ENCODE data around the gene TXNRD2. TPM values are rescaled to one million over a fixed set of nuclear protein-coding genes. Genes with fewer than 3 reads are reported as not detected.

Gene TXNRD2
- total RNA-seq, 1 donor from 2014 or later = 0.19 TPM

DNA sequence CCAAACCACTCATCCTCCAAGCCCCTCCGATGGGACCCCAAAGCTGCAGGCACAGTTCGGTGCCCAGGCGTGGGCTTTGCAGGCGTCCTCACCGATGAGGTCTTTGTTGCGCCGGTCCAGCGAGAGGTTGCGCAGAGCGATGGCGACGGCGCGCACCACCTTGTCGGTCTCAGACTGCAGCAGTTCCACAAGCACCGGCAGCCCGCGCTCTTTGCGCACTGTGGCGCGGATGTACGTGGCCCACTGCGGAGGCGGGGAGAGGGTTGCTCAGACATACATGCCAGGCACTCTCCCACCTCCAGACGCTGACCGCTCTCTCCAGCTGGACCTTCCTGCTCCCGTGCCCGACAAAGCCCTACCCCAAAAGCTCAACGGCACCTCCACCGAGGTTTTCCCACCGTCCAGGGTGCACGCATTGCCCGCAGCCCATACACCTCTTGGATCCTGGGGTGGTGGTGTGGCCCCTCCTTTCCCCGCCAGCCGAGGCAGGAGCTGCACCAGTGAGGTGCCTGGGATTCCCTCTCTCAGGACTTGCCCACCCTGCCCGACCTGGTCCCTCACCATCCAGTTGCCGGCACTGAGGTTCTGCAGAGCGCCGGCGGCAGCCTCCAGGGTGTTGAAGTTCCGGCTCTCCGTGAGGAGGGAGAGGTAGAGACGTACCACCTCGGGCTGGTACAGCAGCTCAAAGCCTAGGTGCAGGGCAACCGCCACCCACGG, 32.1 kb upstream of the TXNRD2 start:
- no peaks in the 10 kb centered on the region for H3K36me3 ChIP-seq
- H3K4me3 Mint-ChIP-seq = peak overlapping the region; percentile 43
- no peak overlapping the region for H3K27ac Mint-ChIP-seq
- H3K36me3 Mint-ChIP-seq = peaks cover 4% of the 10 kb centered on the region
- H3K79me2 ChIP-seq (ENCODE audit: low read depth) = no peaks in the 10 kb centered on the region
- H3F3A ChIP-seq (ENCODE audit: low read depth) = peaks cover 3% of the 10 kb centered on the region
- no peak overlapping the region for H2AFZ ChIP-seq (replicated peaks)
- H3K27me3 Mint-ChIP-seq (ENCODE audit: insufficient read depth, low read depth) = peaks cover 5% of the 10 kb centered on the region
- H3K9me3 Mint-ChIP-seq = no peaks in the 10 kb centered on the region
- H3K4me1 ChIP-seq = peaks cover 10% of the 10 kb centered on the region
- H3K4me3 ChIP-seq = no peak overlapping the region
- no peak overlapping the region for H3K4me2 ChIP-seq
- no peaks in the 10 kb centered on the region for H3K9me3 ChIP-seq (ENCODE audit: low read depth)
- TF ChIP-seq EZH2 (IDR thresholded peaks at IDR 0.05) = no peak
- TF ChIP-seq EZH2phosphoT487 (IDR thresholded peaks at IDR 0.05) = no peak
- TF ChIP-seq, protein P1, sequence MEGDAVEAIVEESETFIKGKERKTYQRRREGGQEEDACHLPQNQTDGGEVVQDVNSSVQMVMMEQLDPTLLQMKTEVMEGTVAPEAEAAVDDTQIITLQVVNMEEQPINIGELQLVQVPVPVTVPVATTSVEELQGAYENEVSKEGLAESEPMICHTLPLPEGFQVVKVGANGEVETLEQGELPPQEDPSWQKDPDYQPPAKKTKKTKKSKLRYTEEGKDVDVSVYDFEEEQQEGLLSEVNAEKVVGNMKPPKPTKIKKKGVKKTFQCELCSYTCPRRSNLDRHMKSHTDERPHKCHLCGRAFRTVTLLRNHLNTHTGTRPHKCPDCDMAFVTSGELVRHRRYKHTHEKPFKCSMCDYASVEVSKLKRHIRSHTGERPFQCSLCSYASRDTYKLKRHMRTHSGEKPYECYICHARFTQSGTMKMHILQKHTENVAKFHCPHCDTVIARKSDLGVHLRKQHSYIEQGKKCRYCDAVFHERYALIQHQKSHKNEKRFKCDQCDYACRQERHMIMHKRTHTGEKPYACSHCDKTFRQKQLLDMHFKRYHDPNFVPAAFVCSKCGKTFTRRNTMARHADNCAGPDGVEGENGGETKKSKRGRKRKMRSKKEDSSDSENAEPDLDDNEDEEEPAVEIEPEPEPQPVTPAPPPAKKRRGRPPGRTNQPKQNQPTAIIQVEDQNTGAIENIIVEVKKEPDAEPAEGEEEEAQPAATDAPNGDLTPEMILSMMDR (IDR thresholded peaks at IDR 0.05) = no peak
- H3K9ac ChIP-seq = no peak overlapping the region
- H3K27ac ChIP-seq = no peak overlapping the region
- DNase-seq (ENCODE audit: low spot score) = no peak
- peaks cover 28% of the 10 kb centered on the region for H4K20me1 ChIP-seq (ENCODE audit: low read depth)
- no peaks in the 10 kb centered on the region for H3K27me3 ChIP-seq
- H3K4me1 Mint-ChIP-seq = peaks cover 29% of the 10 kb centered on the region

DNA sequence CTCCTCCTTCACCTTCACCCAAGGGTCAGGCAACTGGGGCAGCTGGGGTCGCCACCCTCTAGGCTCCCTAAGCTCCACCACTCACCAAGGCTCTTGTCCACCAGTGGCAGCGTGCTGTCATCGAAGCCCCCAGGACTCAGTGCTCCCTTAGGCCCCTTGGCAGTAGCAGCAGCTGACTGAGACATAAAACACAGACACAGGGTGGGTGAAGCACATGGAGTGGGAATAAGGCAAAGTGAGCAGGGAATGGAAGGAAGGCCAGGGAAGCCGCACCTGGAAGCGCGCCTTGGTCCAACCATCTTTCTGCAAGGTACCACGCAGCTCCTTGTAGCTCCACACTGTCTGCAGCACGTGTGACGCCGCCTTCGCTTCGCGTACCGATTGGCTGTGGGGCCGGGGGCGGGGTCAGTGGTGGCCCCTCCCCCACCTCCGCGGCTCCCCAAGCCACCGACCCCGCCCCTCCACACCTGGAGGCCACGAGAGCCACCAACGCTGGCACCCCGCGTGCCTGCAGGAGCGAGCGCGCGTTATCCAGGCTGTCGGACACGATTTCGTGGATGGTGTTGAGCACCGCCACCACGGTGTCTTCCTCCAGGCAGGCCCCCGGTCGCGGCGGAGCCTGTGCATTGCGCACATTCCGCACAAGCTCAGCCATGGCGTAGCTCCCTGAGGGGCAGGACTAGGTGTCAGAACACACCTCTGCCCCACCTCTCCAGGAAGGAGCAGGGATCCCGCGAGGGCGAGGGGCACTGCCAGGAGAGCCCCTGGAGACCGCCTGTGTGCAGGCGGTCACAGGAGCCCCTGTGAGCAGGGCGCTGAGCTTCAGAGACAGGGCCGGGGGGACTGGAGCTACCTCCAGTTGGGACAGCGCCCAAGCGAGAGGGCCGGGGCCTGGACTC, 31.3 kb upstream of the TXNRD2 start:
- H4K20me1 ChIP-seq (ENCODE audit: low read depth) = peaks cover 28% of the 10 kb centered on the region
- no peak for DNase-seq (ENCODE audit: low spot score)
- H3K4me1 ChIP-seq = peaks cover 10% of the 10 kb centered on the region
- Mint-ChIP-seq H3K4me1 (peaks cover 29% of the 10 kb centered on the region), H3K27me3 (ENCODE audit: insufficient read depth, low read depth) (peaks cover 5% of the 10 kb centered on the region), H3K27ac (no peak overlapping the region), H3K36me3 (peaks cover 4% of the 10 kb centered on the region), H3K4me3 (no peak overlapping the region), H3K9me3 (no peaks in the 10 kb centered on the region)
- no peak overlapping the region for H3K27ac ChIP-seq
- TF ChIP-seq EZH2 (IDR thresholded peaks at IDR 0.05) (no peak), EZH2phosphoT487 (IDR thresholded peaks at IDR 0.05) (no peak)
- TF ChIP-seq, protein P1 (IDR thresholded peaks at IDR 0.05) = no peak
- no peak overlapping the region for H2AFZ ChIP-seq (replicated peaks)
- no peaks in the 10 kb centered on the region for H3K27me3 ChIP-seq
- H3K9ac ChIP-seq = no peak overlapping the region
- no peak overlapping the region for H3K4me2 ChIP-seq
- H3K9me3 ChIP-seq (ENCODE audit: low read depth) = no peaks in the 10 kb centered on the region
- H3K79me2 ChIP-seq (ENCODE audit: low read depth) = no peaks in the 10 kb centered on the region
- H3K36me3 ChIP-seq = no peaks in the 10 kb centered on the region
- peaks cover 3% of the 10 kb centered on the region for H3F3A ChIP-seq (ENCODE audit: low read depth)
- H3K4me3 ChIP-seq = no peak overlapping the region

DNA sequence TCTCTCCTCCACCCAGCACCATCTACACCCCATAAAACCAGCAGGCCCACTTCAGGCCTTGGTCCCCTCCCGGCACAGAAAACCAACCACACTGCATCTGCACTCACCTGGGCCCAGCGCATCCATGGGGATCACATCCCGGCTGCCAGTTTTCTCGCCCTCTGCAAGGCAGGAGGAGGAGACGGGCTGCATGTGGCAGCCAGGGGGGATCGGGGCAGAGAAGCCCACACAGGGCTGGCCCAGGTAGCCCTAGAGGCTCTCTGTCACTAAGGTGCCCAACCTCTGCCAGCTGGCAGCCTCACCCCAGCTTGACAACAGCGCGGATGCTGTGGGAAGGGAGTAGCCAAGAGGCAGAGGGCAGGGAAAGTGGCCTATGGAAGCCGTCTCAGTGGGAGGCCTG, 30.6 kb upstream of the TXNRD2 start:
- peaks cover 10% of the 10 kb centered on the region for H3K4me1 ChIP-seq
- H3K27me3 Mint-ChIP-seq (ENCODE audit: insufficient read depth, low read depth) = peaks cover 5% of the 10 kb centered on the region
- H3K4me1 Mint-ChIP-seq = peaks cover 35% of the 10 kb centered on the region
- H4K20me1 ChIP-seq (ENCODE audit: low read depth) = peaks cover 28% of the 10 kb centered on the region
- no peaks in the 10 kb centered on the region for H3K36me3 ChIP-seq
- no peak overlapping the region for H2AFZ ChIP-seq (replicated peaks)
- no peak overlapping the region for H3K4me2 ChIP-seq
- H3K9me3 ChIP-seq (ENCODE audit: low read depth) = no peaks in the 10 kb centered on the region
- no peak overlapping the region for H3K27ac Mint-ChIP-seq
- H3K4me3 Mint-ChIP-seq = peak overlapping the region; percentile 18
- DNase-seq (ENCODE audit: low spot score) = no peak
- H3K27me3 ChIP-seq = no peaks in the 10 kb centered on the region
- H3K9me3 Mint-ChIP-seq = no peaks in the 10 kb centered on the region
- no peaks in the 10 kb centered on the region for H3K79me2 ChIP-seq (ENCODE audit: low read depth)
- peaks cover 4% of the 10 kb centered on the region for H3K36me3 Mint-ChIP-seq
- peaks cover 8% of the 10 kb centered on the region for H3F3A ChIP-seq (ENCODE audit: low read depth)
- no peak overlapping the region for H3K27ac ChIP-seq
- no peak overlapping the region for H3K4me3 ChIP-seq
- TF ChIP-seq, protein P1 (IDR thresholded peaks at IDR 0.05) = no peak
- TF ChIP-seq EZH2 (IDR thresholded peaks at IDR 0.05) (no peak), EZH2phosphoT487 (IDR thresholded peaks at IDR 0.05) (no peak)
- no peak overlapping the region for H3K9ac ChIP-seq
